HG03108 (cell line): ENCODE data around the gene PCGF1.

Source experiments
- ATAC-seq: cut with Tn5 transposase; IDR thresholded peaks from one replicate; pipeline ENCODE4 v1.9.1; 2021; ENCODE audit warnings: moderate library complexity; ENCODE audit not compliant: unreplicated experiment

The PCGF1 gene

GRCh38 chr2:74515981-74516633, 8.6 kb upstream of the PCGF1 start:
- ATAC-seq: no peak

DNA sequence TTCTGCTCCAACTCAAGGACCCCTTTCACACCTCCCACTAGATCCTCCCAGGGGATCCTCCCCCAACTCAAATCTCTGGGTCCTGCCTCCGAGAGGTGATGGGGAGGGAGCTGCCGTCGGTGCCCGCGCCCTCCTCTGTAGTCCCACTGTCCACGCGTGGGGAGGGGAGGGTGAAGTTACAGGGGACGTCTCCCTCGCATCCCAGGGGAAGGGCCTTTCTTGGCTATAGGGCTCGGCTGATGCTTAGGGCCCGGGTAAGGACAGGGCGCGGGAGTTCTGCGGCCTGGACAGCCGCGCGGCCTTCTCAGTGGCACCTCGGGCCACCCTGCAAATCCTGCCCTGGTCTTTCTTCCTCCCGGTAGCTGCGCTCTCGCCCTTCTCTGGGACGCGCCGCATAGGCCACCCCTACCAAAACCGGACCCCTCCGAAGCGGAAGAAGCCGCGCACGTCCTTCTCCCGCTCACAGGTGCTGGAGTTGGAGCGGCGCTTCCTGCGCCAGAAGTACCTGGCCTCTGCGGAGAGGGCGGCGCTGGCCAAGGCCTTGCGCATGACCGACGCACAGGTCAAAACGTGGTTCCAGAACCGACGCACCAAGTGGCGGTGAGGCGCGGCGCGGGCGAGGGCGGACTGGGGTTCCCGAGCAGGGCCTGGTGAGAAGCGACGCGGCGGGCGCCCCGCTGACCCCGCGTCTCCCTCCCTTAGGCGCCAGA, 7.9 kb upstream of the PCGF1 start:
- ATAC-seq: no peak

DNA sequence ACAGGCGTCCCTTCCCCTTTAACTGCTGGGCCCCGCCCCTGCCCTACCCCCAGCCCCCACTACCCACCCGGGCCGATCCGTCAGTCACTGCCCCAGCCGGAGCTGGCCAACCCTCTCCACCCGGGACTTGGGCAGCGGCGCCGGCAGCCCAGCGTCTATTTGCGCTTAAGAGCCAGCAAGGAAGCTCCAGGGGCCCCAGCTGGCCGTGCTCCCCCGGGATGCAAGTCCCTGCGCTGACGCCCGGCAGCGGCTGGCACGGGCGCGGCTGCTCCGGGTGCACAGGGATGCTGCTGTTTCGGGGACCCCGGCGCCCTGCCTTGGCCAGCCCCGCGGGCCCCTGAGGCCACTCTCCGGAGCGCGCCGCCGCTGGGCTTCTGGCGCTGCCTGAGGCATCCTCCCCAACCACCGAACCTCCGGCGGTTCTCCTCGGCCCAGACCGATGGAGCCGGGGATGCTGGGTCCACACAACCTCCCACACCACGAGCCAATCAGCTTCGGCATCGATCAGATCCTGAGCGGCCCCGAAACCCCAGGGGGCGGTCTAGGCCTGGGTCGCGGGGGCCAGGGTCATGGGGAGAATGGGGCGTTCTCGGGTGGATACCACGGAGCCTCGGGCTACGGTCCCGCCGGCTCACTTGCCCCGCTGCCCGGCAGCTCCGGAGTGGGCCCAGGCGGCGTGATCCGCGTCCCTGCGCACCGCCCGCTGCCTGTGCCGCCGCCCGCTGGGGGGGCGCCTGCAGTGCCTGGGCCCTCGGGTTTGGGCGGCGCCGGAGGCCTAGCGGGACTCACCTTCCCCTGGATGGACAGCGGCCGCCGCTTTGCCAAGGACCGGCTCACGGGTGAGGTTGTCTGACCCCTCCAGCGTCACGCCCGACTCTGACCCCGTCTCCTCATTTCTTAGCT, 7.1 kb upstream of the PCGF1 start, which contains the start of gene TLX2:
TLX2 (plus strand) TSS at position 83 of the 903 bp plus-strand sequence; CDS start at position 440, 357 bp downstream.
- ATAC-seq: no peak

- no peak for ATAC-seq
These were observed 6.3 kb upstream of the PCGF1 start for GRCh38 chr2:74513605-74514367.

GRCh38 chr2:74512744-74513604, 5.5 kb upstream of the PCGF1 start:
- no peak for ATAC-seq

- no peak for ATAC-seq
These were observed 3.9 kb upstream of the PCGF1 start for GRCh38 chr2:74511104-74511989.

DNA sequence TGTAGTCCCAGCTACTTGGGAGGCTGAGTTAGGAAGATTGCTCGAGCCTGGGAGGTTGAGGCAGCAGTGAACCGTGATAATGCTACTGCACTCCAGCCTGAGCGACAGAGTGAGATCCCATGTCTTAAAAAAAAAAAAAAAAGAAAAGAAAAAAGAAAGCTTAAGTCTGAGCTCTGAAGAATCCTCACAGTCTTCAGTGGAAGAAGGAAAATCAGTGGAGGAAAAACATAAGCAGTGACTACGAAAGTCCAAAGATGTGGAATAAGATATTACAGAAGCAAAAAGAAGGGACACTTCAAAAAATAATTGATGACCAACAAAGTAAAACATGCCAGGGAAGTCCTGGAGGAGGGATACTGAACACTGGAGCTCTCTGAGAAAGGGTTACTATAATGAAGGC, 2.8 kb upstream of the PCGF1 start:
- no peak for ATAC-seq

- ATAC-seq: peak; percentile 3
These were observed 528 bp upstream of the PCGF1 start for GRCh38 chr2:74507926-74508520.

GRCh38 chr2:74505448-74506246, 1.8 kb downstream of the PCGF1 start:
- no peak for ATAC-seq

GRCh38 chr2:74504591-74504990, 2.9 kb downstream of the PCGF1 start:
- ATAC-seq: no peak

- no peak for ATAC-seq
These were observed 3.7 kb downstream of the PCGF1 start for GRCh38 chr2:74503506-74504475.

DNA sequence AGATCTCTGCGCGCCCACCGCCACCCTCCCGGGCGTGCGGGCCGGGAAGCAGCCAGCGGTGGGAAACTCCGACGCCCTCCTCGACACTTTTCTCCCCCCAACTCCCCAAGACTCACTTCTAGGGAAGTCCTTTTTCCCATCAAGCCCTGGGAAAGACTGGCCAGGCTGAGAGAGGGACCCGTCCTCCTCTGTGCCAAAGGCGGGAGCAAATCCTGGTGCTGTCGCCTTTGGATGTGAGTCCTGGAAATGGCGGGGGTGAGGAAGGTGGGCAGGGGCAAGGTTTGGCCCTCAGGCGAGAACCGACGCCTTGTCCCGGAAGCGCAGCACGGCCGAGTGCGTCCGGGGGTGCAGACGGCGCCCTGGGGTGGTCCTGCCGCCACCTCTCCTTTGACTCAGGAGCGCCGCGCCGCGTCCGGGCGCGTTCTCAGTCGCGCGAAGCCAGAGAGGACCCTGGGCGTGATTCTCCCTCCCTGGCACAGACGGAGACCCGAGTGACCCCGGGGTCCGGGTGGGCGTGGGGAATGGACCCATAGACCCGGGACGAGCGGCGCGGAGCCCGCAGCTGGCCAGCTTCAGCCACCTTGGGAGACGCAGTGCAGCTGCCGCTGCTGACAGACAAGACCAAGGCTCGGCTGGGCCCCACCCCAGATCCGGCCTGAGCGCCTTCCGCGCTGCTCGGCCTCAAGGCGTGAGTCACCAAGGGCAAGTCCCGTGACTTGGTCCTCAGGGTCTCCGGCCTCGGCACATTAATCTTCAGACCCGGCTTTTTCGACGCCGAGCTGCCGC, 4.6 kb downstream of the PCGF1 start:
- ATAC-seq: peak; percentile 35

DNA sequence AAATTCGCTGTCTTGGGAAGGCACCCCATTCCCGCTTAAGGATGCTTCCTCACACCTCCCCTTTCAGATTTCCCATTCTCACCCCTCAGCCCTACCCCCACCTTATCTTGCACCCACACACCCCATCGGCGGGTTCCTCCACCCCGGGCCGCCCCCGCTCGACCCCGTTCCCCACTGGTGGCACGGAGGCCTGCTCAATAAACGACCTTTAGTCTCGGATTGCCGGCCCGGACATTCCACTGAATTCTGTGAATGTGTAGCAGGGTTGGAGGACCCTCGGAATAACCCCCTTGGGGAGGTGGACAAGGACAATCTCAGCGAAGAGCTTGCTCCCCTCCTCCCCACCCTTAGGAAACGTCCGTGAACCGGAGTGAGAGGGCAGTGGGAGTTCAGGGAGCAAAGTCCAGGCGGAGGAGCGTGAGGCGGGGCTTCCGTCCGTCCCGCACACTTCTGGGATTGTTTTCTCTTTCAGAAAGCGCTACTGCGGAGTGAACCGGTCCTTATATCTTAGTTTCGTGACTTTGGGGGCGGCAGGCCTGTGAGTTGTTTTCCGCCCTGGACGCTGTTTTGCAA, 5.3 kb downstream of the PCGF1 start:
- no peak for ATAC-seq

GRCh38 chr2:74501335-74502071, 6.0 kb downstream of the PCGF1 start:
- ATAC-seq: no peak

GRCh38 chr2:74500578-74500946, 6.9 kb downstream of the PCGF1 start:
- ATAC-seq: no peak
